Mesenchymal stem cell (in vitro differentiated cells and primary cell): ENCODE results near the gene PPP2R2D.
A peak's percentile ranks its signal among the peaks of the same experiment; 100 is the strongest.

Experiments
- DNase-seq: peaks from one replicate; pipeline ENCODE4 v3.0.0-alpha.2; 2013
- H2AFZ ChIP-seq: one replicate; pipeline ENCODE4 v1.6.1; 2013; ENCODE audit warnings: low read depth, mild to moderate bottlenecking, control low read depth, inconsistent platforms, low read length, moderate library complexity
- H2AK5ac ChIP-seq: 2 replicates; pipeline ENCODE4 v1.6.1; 2013; ENCODE audit warnings: low read length, moderate library complexity, mild to moderate bottlenecking, inconsistent platforms; ENCODE audit not compliant: severe bottlenecking
- H2BK120ac ChIP-seq: one replicate; pipeline ENCODE4 v1.6.1; 2013; ENCODE audit warnings: low read depth, mild to moderate bottlenecking, inconsistent platforms, low read length, moderate library complexity
- H2BK12ac ChIP-seq, 2 experiments: one replicate each; pipeline ENCODE4 v1.6.1; 2013; ENCODE audit warnings: inconsistent platforms in 2 of 2, low read length in 2 of 2, mild to moderate bottlenecking in 2 of 2, moderate library complexity in 2 of 2, control low read depth in 1 of 2
- H2BK15ac ChIP-seq: one replicate; pipeline ENCODE4 v1.6.1; 2013; ENCODE audit warnings: mild to moderate bottlenecking, low read depth, inconsistent platforms; ENCODE audit not compliant: poor library complexity, severe bottlenecking
- H2BK5ac ChIP-seq: 2 replicates; pipeline ENCODE4 v1.6.1; 2013; ENCODE audit warnings: low read depth, mild to moderate bottlenecking, low read length, control low read depth, inconsistent platforms; ENCODE audit not compliant: poor library complexity, severe bottlenecking
- H3K14ac ChIP-seq, 2 experiments: one replicate each; pipeline ENCODE4 v1.6.1; 2013; ENCODE audit warnings: inconsistent platforms in 2 of 2, low read length in 2 of 2, control low read depth in 1 of 2, mild to moderate bottlenecking in 1 of 2, moderate library complexity in 1 of 2
- H3K18ac ChIP-seq, 2 experiments: one replicate each; pipeline ENCODE4 v1.6.1; 2013; ENCODE audit warnings: inconsistent platforms in 2 of 2, low read length in 2 of 2, control low read depth in 1 of 2, low read depth in 1 of 2, mild to moderate bottlenecking in 1 of 2
- H3K23ac ChIP-seq, 2 experiments: one replicate each; pipeline ENCODE4 v1.6.1; 2013; ENCODE audit warnings: inconsistent platforms in 2 of 2, low read length in 2 of 2, mild to moderate bottlenecking in 2 of 2, moderate library complexity in 2 of 2, control low read depth in 1 of 2
- H3K27ac ChIP-seq: 2 replicates; pipeline ENCODE4 v1.5.1; 2013; ENCODE audit warnings: mild to moderate bottlenecking, moderate library complexity, low read length, control low read depth, inconsistent platforms; ENCODE audit not compliant: poor library complexity, severe bottlenecking
- H3K27me3 ChIP-seq, 2 experiments: 2 replicates each; pipeline versions ENCODE4 v1.6.1 to v1.7.0; 2013; ENCODE audit warnings: low read length in 2 of 2, mild to moderate bottlenecking in 2 of 2, moderate library complexity in 2 of 2, control low read depth in 1 of 2, inconsistent platforms in 1 of 2; ENCODE audit not compliant: control insufficient read depth in 1 of 2, insufficient read depth in 1 of 2
- H3K36me3 ChIP-seq, 2 experiments: 2 replicates each; pipeline versions ENCODE4 v1.6.1 to v1.7.0; 2013; ENCODE audit warnings: low read length in 2 of 2, control low read depth in 1 of 2, inconsistent platforms in 1 of 2, low read depth in 1 of 2, mild to moderate bottlenecking in 1 of 2; ENCODE audit not compliant: insufficient read depth in 2 of 2, control insufficient read depth in 1 of 2
- H3K4ac ChIP-seq, 2 experiments: one replicate each; pipeline ENCODE4 v1.6.1; 2013; ENCODE audit warnings: inconsistent platforms in 2 of 2, low read length in 2 of 2, mild to moderate bottlenecking in 2 of 2, moderate library complexity in 2 of 2, control low read depth in 1 of 2, low read depth in 1 of 2
- H3K4me1 ChIP-seq: 2 replicates; pipeline ENCODE4 v1.6.1; 2013; ENCODE audit warnings: low read depth, low read length, control low read depth; ENCODE audit not compliant: control insufficient read depth, insufficient read depth
- H3K4me2 ChIP-seq: 2 replicates; pipeline ENCODE4 v1.6.1; 2013; ENCODE audit warnings: low read length, mild to moderate bottlenecking, inconsistent platforms; ENCODE audit not compliant: poor library complexity, severe bottlenecking
- H3K4me3 ChIP-seq, 2 experiments: 2 replicates each; pipeline versions ENCODE4 v1.5.1 to v1.7.0; 2013; ENCODE audit warnings: low read length in 2 of 2, mild to moderate bottlenecking in 2 of 2, control low read depth in 1 of 2, low read depth in 1 of 2; ENCODE audit not compliant: insufficient read depth in 1 of 2
- H3K79me1 ChIP-seq: replicated peaks from 2 replicates; pipeline ENCODE4 v1.6.1; 2013; ENCODE audit warnings: mild to moderate bottlenecking, control low read depth, low read length, inconsistent platforms; ENCODE audit not compliant: poor library complexity, severe bottlenecking
- H3K9ac ChIP-seq: 2 replicates; pipeline ENCODE4 v1.7.0; 2013; ENCODE audit warnings: mild to moderate bottlenecking, low read length, moderate library complexity
- H3K9me3 ChIP-seq: 2 replicates; pipeline ENCODE4 v1.7.0; 2013; ENCODE audit warnings: mild to moderate bottlenecking, low read length; ENCODE audit not compliant: control insufficient read depth
- H4K8ac ChIP-seq: one replicate; pipeline ENCODE4 v1.6.1; 2013; ENCODE audit warnings: inconsistent platforms, mild to moderate bottlenecking, low read length, moderate library complexity
- H4K91ac ChIP-seq: one replicate; pipeline ENCODE4 v1.6.1; 2013; ENCODE audit warnings: mild to moderate bottlenecking, low read length, inconsistent platforms
- WGBS: methylation state at CpG from one replicate; pipeline ENCODE4 v1.1.7; 2013; ENCODE audit warnings: mixed read lengths; 5-methylcytosine and 5-hydroxymethylcytosine counted together

PPP2R2D gene

GRCh38 chr10:131929122-131929845 is 28.5 kb downstream of the PPP2R2D start:
- Histone ChIP-seq H2BK120ac (no peak overlapping the region), H3K4me3 (no peak overlapping the region), H3K4me2 (peak overlapping the region; percentile 35), H3K4me1 (peaks cover 38% of the 10 kb centered on the region), H4K8ac (no peak overlapping the region), H3K79me1 (peaks cover 12% of the 10 kb centered on the region), H3K27me3 (no peaks in the 10 kb centered on the region), H3K9ac (peak overlapping the region; percentile 17), H2BK15ac (peak overlapping the region; percentile 6), H2AFZ (no peak overlapping the region), H2BK12ac (no peak overlapping the region), H2AK5ac (peak overlapping the region; percentile 60), H3K36me3 (peaks cover under 1 to 23% of the 10 kb centered on the region in 2 experiments), H3K27ac (peak overlapping the region; percentile 90), H2BK5ac (no peak overlapping the region), H3K14ac (peak overlapping the region in 1 of 2 experiments; percentile 51), H3K9me3 (peaks cover 8% of the 10 kb centered on the region), H3K4ac (no peak overlapping the region), H3K23ac (peak overlapping the region in 1 of 2 experiments; percentile 47), H4K91ac (no peak overlapping the region), H3K18ac (peak overlapping the region; percentile 5 to 50)
- DNase-seq, result peak; percentile 15
- WGBS, result 84% methylated on average over 23 of the region's 23 CpGs

GRCh38 chr10:131930150-131930549 is 29.3 kb downstream of the PPP2R2D start:
- Histone ChIP-seq H3K36me3 (peaks cover 9 to 29% of the 10 kb centered on the region in 2 experiments), H3K4ac (no peak overlapping the region), H3K9ac (no peak overlapping the region), H3K79me1 (peaks cover 17% of the 10 kb centered on the region), H3K14ac (no peak overlapping the region), H3K9me3 (peaks cover under 1% of the 10 kb centered on the region), H2BK5ac (no peak overlapping the region), H3K27ac (no peak overlapping the region), H3K4me3 (no peak overlapping the region), H3K27me3 (no peaks in the 10 kb centered on the region), H2BK15ac (no peak overlapping the region), H3K23ac (no peak overlapping the region), H3K4me2 (no peak overlapping the region), H2BK120ac (no peak overlapping the region), H4K8ac (no peak overlapping the region), H3K4me1 (peaks cover 38% of the 10 kb centered on the region), H2BK12ac (no peak overlapping the region), H3K18ac (no peak overlapping the region), H2AFZ (no peak overlapping the region), H2AK5ac (peak overlapping the region; percentile 79), H4K91ac (no peak overlapping the region)
- over 99% methylated on average over 4 of the region's 4 CpGs for WGBS
- DNase-seq, result no peak

GRCh38 chr10:131930586-131931330 is 29.9 kb downstream of the PPP2R2D start:
- Histone ChIP-seq H3K36me3 (peaks cover 14 to 28% of the 10 kb centered on the region in 2 experiments), H3K4me3 (no peak overlapping the region), H2BK15ac (no peak overlapping the region), H2BK120ac (no peak overlapping the region), H3K27me3 (no peaks in the 10 kb centered on the region), H3K4ac (no peak overlapping the region), H3K18ac (peak overlapping the region in 1 of 2 experiments; percentile 10), H3K4me1 (peaks cover 38% of the 10 kb centered on the region), H3K27ac (no peak overlapping the region), H3K4me2 (peak overlapping the region; percentile 6), H3K9me3 (no peaks in the 10 kb centered on the region), H4K91ac (peak overlapping the region; percentile 5), H2AK5ac (no peak overlapping the region), H4K8ac (peak overlapping the region; percentile 4), H2BK5ac (no peak overlapping the region), H3K9ac (no peak overlapping the region), H3K23ac (no peak overlapping the region), H2BK12ac (no peak overlapping the region), H3K14ac (peak overlapping the region in 1 of 2 experiments; percentile 78), H3K79me1 (peaks cover 17% of the 10 kb centered on the region), H2AFZ (no peak overlapping the region)
- DNase-seq, result no peak
- 96% methylated on average over 14 of the region's 16 CpGs for WGBS

- Histone ChIP-seq H3K9ac (no peak overlapping the region), H3K4me3 (no peak overlapping the region), H3K23ac (no peak overlapping the region), H3K36me3 (peaks cover 21 to 22% of the 10 kb centered on the region in 2 experiments), H3K79me1 (peaks cover 21% of the 10 kb centered on the region), H3K27me3 (no peaks in the 10 kb centered on the region), H2AFZ (no peak overlapping the region), H3K27ac (no peak overlapping the region), H2BK12ac (no peak overlapping the region), H3K14ac (no peak overlapping the region), H2AK5ac (no peak overlapping the region), H2BK15ac (no peak overlapping the region), H2BK5ac (no peak overlapping the region), H3K18ac (no peak overlapping the region), H3K4me1 (peaks cover 36% of the 10 kb centered on the region), H3K4me2 (no peak overlapping the region), H3K4ac (no peak overlapping the region), H4K8ac (no peak overlapping the region), H2BK120ac (no peak overlapping the region), H4K91ac (no peak overlapping the region), H3K9me3 (no peaks in the 10 kb centered on the region)
- no peak for DNase-seq
- 99% methylated on average over 12 of the region's 13 CpGs for WGBS
Measured at GRCh38 chr10:131931981-131932380, 31.2 kb downstream of the PPP2R2D start.
